Left lung (tissue), 10 donors: ENCODE results near the gene NFKB1. TPM values are rescaled to one million over a fixed set of nuclear protein-coding genes. Genes with fewer than 3 reads are reported as not detected.

Experiments used
- ATAC-seq: fragments of 200-7000 bp; cut with Tn5 transposase; one replicate; pipeline ENCODE4 v1.9.1; 2020; ENCODE audit warnings: moderate library complexity
- DNase-seq, 4 donors: peaks; one replicate each; pipeline ENCODE4 v3.0.0-alpha.2; 2013 to 2020
- H3K27ac ChIP-seq, 2 donors: fragments of 200-600 bp; sonication (generic) in 1 of 2; one replicate each; pipeline versions ENCODE4 v1.5.0 to v1.8.0; 2020 to 2021
- H3K27me3 ChIP-seq, 2 donors: fragments of 200-600 bp; sonication (generic) in 1 of 2; one replicate each; pipeline versions ENCODE4 v1.5.0 to v1.8.0; 2020 to 2021
- H3K36me3 ChIP-seq, 2 donors: fragments of 200-600 bp; sonication (generic) in 1 of 2; one replicate each; pipeline versions ENCODE4 v1.5.0 to v1.8.0; 2020 to 2021
- H3K4me1 ChIP-seq, 2 donors: fragments of 200-600 bp; one replicate each; pipeline ENCODE4 v1.8.0; 2021
- H3K4me3 ChIP-seq, 2 donors: fragments of 200-600 bp; sonication (generic) in 1 of 2; one replicate each; pipeline versions ENCODE4 v1.5.0 to v1.8.0; 2020 to 2021; ENCODE audit warnings: mild to moderate bottlenecking in 1 of 2
- H3K9me3 ChIP-seq, 2 donors: fragments of 200-600 bp; sonication (generic) in 1 of 2; one replicate each; pipeline versions ENCODE4 v1.5.0 to v1.8.0; 2020 to 2021
- CTCF ChIP-seq, 2 donors: fragments of 200-600 bp; sonication (generic) in 1 of 2; IDR thresholded peaks; one replicate each; pipeline versions ENCODE4 v1.5.0 to v1.8.0; 2021; ENCODE audit warnings: antibody characterized with exemption in 2 of 2
- intact Hi-C, 2 donors: fragments of 100-400 bp; cut with DNase I; formaldehyde crosslinking; loops; one replicate each; pipeline versions ENCODE4 v1.11.2 to v1.14.2; 2022
- polyA plus RNA-seq, 6 donors: library from polyadenylated mRNA; unstranded; fragments of 120-200 nt; gene quantifications; one replicate each; pipeline ENCODE4 v1.2.1, GENCODE V29; 2013; ENCODE audit not compliant: insufficient read length in 6 of 6
- total RNA-seq, 2 donors: library from RNA; stranded (reverse); fragmentation: NEBNext Ultra II Directional; extraction: Animal tissue kit (Norgen Biotek cat#: 25700); gene quantifications; one replicate each; pipeline ENCODE4 v1.2.1, GENCODE V29; 2021
- donor health status: DM: no; HTN: yes; CAD: no.
- donor health status: DM: no; HTN: no; CAD: no.

Gene NFKB1
- total and polyA plus RNA-seq, 8 donors: 34.0 to 57.6 (median 39.2) TPM

GRCh38 chr4:102627831-102628523 lies 126.8 kb downstream of the NFKB1 start:
- DNase-seq (no peak), ATAC-seq (peak; percentile 31)
- TF ChIP-seq CTCF (IDR thresholded peaks at IDR 0.05): no peak
- Histone ChIP-seq H3K4me1 (peaks cover 0 to 5% of the 10 kb centered on the region in 2 donors), H3K27me3 (no peaks in the 10 kb centered on the region), H3K36me3 (peaks cover 0 to 23% of the 10 kb centered on the region in 2 donors), H3K9me3 (no peaks in the 10 kb centered on the region), H3K27ac (no peak overlapping the region), H3K4me3 (no peak overlapping the region)
- intact Hi-C loops: loop anchor here in 1 of 2 donors (10.0 kb wide), 2 partner anchors 183 to 377 kb away; no protein-coding TSS in a partner anchor

GRCh38 chr4:102629673-102630072 lies 128.5 kb downstream of the NFKB1 start:
- intact Hi-C loops: loop anchor here in 1 of 2 donors (10.0 kb wide), 2 partner anchors 185 to 375 kb away; no protein-coding TSS in a partner anchor
- DNase-seq: no peak
- TF ChIP-seq CTCF (IDR thresholded peaks at IDR 0.05): no peak
- Histone ChIP-seq H3K4me1 (peaks cover 0 to 5% of the 10 kb centered on the region in 2 donors), H3K27me3 (no peaks in the 10 kb centered on the region), H3K4me3 (no peak overlapping the region), H3K27ac (no peak overlapping the region), H3K36me3 (peaks cover 0 to 40% of the 10 kb centered on the region in 2 donors), H3K9me3 (no peaks in the 10 kb centered on the region)
- no peak for ATAC-seq

GRCh38 chr4:102631616-102632015 lies 130.5 kb downstream of the NFKB1 start:
- no peaks in the 10 kb centered on the region for H3K27me3 ChIP-seq
- no peaks in the 10 kb centered on the region for H3K9me3 ChIP-seq
- intact Hi-C loops: no loop called here
- H3K27ac ChIP-seq: no peak overlapping the region
- H3K36me3 ChIP-seq: peaks cover 0 to 54% of the 10 kb centered on the region in 2 donors
- H3K4me3 ChIP-seq: no peak overlapping the region
- ATAC-seq (no peak), DNase-seq (no peak)
- no peak for TF ChIP-seq CTCF (IDR thresholded peaks at IDR 0.05)
- H3K4me1 ChIP-seq: no peaks in the 10 kb centered on the region

- ATAC-seq (no peak), DNase-seq (no peak)
- H3K4me3 ChIP-seq: no peak overlapping the region
- intact Hi-C loops: no loop called here
- H3K36me3 ChIP-seq: peaks cover 0 to 62% of the 10 kb centered on the region in 2 donors
- H3K4me1 ChIP-seq: no peaks in the 10 kb centered on the region
- no peaks in the 10 kb centered on the region for H3K9me3 ChIP-seq
- H3K27ac ChIP-seq: no peak overlapping the region
- TF ChIP-seq CTCF (IDR thresholded peaks at IDR 0.05): no peak
- H3K27me3 ChIP-seq: no peaks in the 10 kb centered on the region
Measured at GRCh38 chr4:102632241-102633065, 131.3 kb downstream of the NFKB1 start.

GRCh38 chr4:102633100-102633499 lies 131.9 kb downstream of the NFKB1 start:
- peaks cover 0 to 68% of the 10 kb centered on the region in 2 donors for H3K36me3 ChIP-seq

More at GRCh38 chr4:102633100-102633499, 131.9 kb downstream of the NFKB1 start:
- no peak for DNase-seq
- no peaks in the 10 kb centered on the region for H3K4me1 ChIP-seq
- intact Hi-C loops: no loop called here
- H3K27ac ChIP-seq: no peak overlapping the region
- no peak for TF ChIP-seq CTCF (IDR thresholded peaks at IDR 0.05)
- H3K4me3 ChIP-seq: no peak overlapping the region
- no peaks in the 10 kb centered on the region for H3K9me3 ChIP-seq
- ATAC-seq: no peak
- H3K27me3 ChIP-seq: no peaks in the 10 kb centered on the region
